Heart right ventricle (tissue), 16 donors: ENCODE results near the gene STPG3. TPM values are rescaled to one million over a fixed set of nuclear protein-coding genes. Genes with fewer than 3 reads are reported as not detected.
A peak's percentile ranks its signal among the peaks of the same experiment; 100 is the strongest.

Experiments
- ATAC-seq, 8 donors: fragments of 200-7000 bp; cut with Tn5 transposase; one replicate each; pipeline ENCODE4 v1.9.1; 2020; ENCODE audit warnings: mild to moderate bottlenecking in 8 of 8, moderate library complexity in 8 of 8, moderate number of reproducible peaks in 1 of 8
- DNase-seq, 2 donors: peaks; one replicate each; pipeline ENCODE4 v3.0.0-alpha.2; 2020
- H3K27ac ChIP-seq, 10 donors: fragments of 200-600 bp; sonication (generic) in 2 of 10; one replicate each; pipeline versions ENCODE4 v1.5.0 to v1.8.0; 2020 to 2022; ENCODE audit warnings: mild to moderate bottlenecking in 3 of 10
- H3K27me3 ChIP-seq, 7 donors: fragments of 200-600 bp; one replicate each; pipeline ENCODE4 v1.8.0; 2021 to 2022; ENCODE audit warnings: mild to moderate bottlenecking in 2 of 7
- H3K36me3 ChIP-seq, 9 donors: fragments of 200-600 bp; sonication (generic) in 1 of 9; one replicate each; pipeline versions ENCODE4 v1.5.0 to v1.8.0; 2020 to 2022; ENCODE audit warnings: mild to moderate bottlenecking in 2 of 9
- H3K4me1 ChIP-seq, 9 donors: fragments of 200-600 bp; sonication (generic) in 1 of 9; one replicate each; pipeline versions ENCODE4 v1.5.0 to v1.8.0; 2020 to 2022; ENCODE audit warnings: mild to moderate bottlenecking in 4 of 9
- H3K4me3 ChIP-seq, 10 donors: fragments of 200-600 bp; sonication (generic) in 2 of 10; one replicate each; pipeline versions ENCODE4 v1.5.0 to v1.8.0; 2020 to 2022; ENCODE audit warnings: mild to moderate bottlenecking in 7 of 10, moderate library complexity in 2 of 10
- H3K9me3 ChIP-seq, 11 donors: fragments of 200-600 bp in 10 of 11; sonication (generic) in 2 of 11; one replicate each; pipeline versions ENCODE4 v1.5.0 to v1.8.0; 2013 to 2022; ENCODE audit warnings: mild to moderate bottlenecking in 2 of 11, control low read depth in 1 of 11, moderate library complexity in 1 of 11
- WGBS, 2 donors: extraction: QIAGEN DNeasy Blood & Tissue Kit; methylation state at CpG; one replicate each; pipeline ENCODE4 v1.1.7; 2013; ENCODE audit warnings: inconsistent platforms in 1 of 2; 5-methylcytosine and 5-hydroxymethylcytosine counted together
- intact Hi-C, 10 donors: fragments of 100-400 bp; cut with DNase I; formaldehyde crosslinking; loops; one replicate each; pipeline versions ENCODE4 v1.11.1 to v1.14.2; 2022
- polyA plus RNA-seq, 2 donors: library from polyadenylated mRNA; stranded (reverse); fragments of 200-250 nt; gene quantifications; one replicate each; pipeline ENCODE4 v1.2.3, GENCODE V29; 2013
- total RNA-seq, 10 donors: library from RNA; stranded (reverse); fragmentation: NEBNext Ultra II Directional in 3 of 10; extraction: Animal tissue kit (Norgen Biotek cat#: 25700) in 3 of 10; gene quantifications; one replicate each; pipeline versions ENCODE4 v1.2.1 to v1.2.4, GENCODE V29; 2021 to 2023
- TF ChIP-seq, protein P1 (sequence below), 9 donors: fragments of 200-600 bp; sonication (generic) in 2 of 9; IDR thresholded peaks; one replicate each; pipeline versions ENCODE4 v1.5.0 to v1.8.0; 2021 to 2022; ENCODE audit warnings: antibody characterized with exemption in 9 of 9, mild to moderate bottlenecking in 5 of 9, moderate library complexity in 1 of 9
- donor health status: Arrhythmogenic right ventricular cardiomyopathy.
- donor health status: ischemic (EF 13 %, LVEDD 7.1; RV severe dilation, severe dysfunction).
- donor health status: healthy with polysubstance abuse.
- donor health status: DM: no; HTN: yes; CAD: no.
- donor health status: DM: no; HTN: no; CAD: no.
- donor health status: ischemic (EF 25% LVEDD 6.9; RV normal size, moderate dysfunction).
- donor health status: ischemic (EF 25% LVEDD 5.7; RV mildly dilated, moderate dysfunction).
- donor health status: healthy.
- donor health status: DM: yes; HTN: yes; CAD: no.
- donor health status: Ischemic cardiomyopathy.
- donor health status: ischemic (EF 35%, LVEDD 5.7; RV mildly dilated, moderate dysfunction).
- donor health status: nonischemic (EF 11% LVEDD 7.7; RV severe dilation, severe dysfunction).
- donor health status: DM: yes; HTN: yes; CAD: no.
- donor health status: PGD.
- donor health status: ischemic (EF 29% LVEDD 5.4; RV normal size, mild dysfunction).
- donor health status: nonischemic (EF 23%, LVEDD 6.1; RV moderate dilation, normal function).

STPG3 gene
- total and polyA plus RNA-seq, 12 donors, result 0.24 to 0.44 (median 0.32) TPM; not detected in 8

DNA sequence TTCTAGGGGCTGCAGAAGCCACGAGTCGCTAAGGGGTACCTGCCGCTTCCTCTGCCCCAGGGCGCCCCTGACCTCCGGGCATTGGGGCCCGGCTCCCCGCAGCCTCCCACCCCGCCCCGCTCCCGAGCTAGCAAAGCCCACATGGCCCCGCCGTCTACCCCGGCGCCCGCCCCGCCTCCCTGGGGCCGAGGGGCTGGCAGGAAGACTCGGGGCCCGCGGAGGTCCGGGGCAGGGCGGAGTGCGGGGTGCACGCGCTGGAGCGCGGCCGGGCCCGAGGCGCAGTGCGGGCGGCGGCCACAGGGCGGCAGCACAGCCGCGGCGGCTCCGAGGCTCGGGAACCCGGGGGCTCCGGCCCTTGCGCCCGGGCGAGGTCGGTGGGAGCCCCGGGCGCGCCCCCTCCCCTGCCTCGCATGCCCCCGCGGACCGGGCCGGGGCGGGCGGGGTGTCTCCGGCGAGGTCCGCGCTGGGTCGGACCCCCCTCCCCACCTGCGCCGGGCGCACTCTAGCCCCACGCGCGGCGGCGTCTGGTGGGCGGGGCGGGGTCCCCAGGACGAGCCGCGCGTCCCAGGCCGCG, 44.2 kb downstream of the STPG3 start:
- ATAC-seq (peak in 4 of 8 donors; percentile 19 to 43 (median 28)), DNase-seq (peak; percentile 19 to 55)
- 2 to 5% methylated on average over 31 to 76 of the region's 76 CpGs for WGBS, 2 donors
- Histone ChIP-seq H3K4me1 (peaks cover 5 to 57% (median 37%) of the 10 kb centered on the region in 9 donors), H3K27ac (peak overlapping the region in 9 of 10 donors; percentile 80 to 94 (median 89)), H3K9me3 (peaks cover 0 to 4% (median 0%) of the 10 kb centered on the region in 11 donors), H3K27me3 (peaks cover 0 to 66% (median 16%) of the 10 kb centered on the region in 7 donors), H3K4me3 (peak overlapping the region in 9 of 10 donors; percentile 38 to 87 (median 53)), H3K36me3 (peaks cover 0 to 10% (median 0%) of the 10 kb centered on the region in 9 donors)
- intact Hi-C loops, result loop anchor here in 7 of 10 donors (2.0 to 10.0 kb wide), 5 partner anchors 92 to 229 kb away; partner anchors contain the start of gene ENTPD8 (in 1 of the 7)
- TF ChIP-seq, protein P1, sequence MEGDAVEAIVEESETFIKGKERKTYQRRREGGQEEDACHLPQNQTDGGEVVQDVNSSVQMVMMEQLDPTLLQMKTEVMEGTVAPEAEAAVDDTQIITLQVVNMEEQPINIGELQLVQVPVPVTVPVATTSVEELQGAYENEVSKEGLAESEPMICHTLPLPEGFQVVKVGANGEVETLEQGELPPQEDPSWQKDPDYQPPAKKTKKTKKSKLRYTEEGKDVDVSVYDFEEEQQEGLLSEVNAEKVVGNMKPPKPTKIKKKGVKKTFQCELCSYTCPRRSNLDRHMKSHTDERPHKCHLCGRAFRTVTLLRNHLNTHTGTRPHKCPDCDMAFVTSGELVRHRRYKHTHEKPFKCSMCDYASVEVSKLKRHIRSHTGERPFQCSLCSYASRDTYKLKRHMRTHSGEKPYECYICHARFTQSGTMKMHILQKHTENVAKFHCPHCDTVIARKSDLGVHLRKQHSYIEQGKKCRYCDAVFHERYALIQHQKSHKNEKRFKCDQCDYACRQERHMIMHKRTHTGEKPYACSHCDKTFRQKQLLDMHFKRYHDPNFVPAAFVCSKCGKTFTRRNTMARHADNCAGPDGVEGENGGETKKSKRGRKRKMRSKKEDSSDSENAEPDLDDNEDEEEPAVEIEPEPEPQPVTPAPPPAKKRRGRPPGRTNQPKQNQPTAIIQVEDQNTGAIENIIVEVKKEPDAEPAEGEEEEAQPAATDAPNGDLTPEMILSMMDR (IDR thresholded peaks at IDR 0.05), result peak; percentile 33 to 90 (median 63)

DNA sequence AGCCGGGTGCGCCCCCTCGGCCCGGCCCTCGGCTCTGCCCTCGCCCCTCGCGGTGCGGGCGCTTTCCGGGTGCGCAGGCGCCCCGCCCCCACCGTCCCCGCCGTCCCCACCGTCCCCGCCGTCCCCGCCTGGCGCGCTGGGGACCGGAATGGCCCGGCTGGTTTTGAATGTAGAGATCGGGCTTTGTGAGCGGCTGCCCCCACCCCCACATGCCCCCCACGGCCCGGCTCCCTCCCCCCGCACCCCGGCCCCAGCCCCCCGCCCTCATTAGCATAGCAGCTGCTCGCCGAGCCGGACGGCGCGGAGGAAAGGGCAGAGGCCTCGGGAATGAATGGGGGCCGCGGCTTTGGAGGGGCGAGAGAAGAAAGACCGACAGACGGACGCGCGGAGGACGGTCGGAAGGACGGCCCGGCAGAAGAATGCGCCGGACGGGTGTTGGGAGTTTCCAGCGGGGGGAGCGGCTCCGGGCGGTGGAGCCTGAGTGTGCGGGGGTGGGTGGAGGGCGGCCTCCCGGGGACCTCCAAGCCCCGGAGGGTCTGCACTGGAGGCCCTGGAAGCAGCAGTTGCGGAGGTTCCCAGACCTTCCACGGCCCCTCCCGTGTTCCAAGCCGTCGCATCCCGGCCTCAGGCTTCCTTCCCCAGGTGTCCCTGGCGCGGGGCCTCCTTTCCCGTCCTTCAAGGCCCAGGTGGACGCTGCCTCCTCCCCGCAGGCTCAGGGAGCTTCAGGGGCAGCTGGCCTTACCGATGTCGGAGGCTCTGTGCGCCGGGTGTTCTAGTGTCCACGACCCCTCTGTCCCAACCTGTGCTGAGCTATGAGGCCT, 45.0 kb downstream of the STPG3 start:
- TF ChIP-seq, protein P1 (IDR thresholded peaks at IDR 0.05), result no peak
- 7 to 8% methylated on average over 65 to 78 of the region's 78 CpGs for WGBS, 2 donors

DNA sequence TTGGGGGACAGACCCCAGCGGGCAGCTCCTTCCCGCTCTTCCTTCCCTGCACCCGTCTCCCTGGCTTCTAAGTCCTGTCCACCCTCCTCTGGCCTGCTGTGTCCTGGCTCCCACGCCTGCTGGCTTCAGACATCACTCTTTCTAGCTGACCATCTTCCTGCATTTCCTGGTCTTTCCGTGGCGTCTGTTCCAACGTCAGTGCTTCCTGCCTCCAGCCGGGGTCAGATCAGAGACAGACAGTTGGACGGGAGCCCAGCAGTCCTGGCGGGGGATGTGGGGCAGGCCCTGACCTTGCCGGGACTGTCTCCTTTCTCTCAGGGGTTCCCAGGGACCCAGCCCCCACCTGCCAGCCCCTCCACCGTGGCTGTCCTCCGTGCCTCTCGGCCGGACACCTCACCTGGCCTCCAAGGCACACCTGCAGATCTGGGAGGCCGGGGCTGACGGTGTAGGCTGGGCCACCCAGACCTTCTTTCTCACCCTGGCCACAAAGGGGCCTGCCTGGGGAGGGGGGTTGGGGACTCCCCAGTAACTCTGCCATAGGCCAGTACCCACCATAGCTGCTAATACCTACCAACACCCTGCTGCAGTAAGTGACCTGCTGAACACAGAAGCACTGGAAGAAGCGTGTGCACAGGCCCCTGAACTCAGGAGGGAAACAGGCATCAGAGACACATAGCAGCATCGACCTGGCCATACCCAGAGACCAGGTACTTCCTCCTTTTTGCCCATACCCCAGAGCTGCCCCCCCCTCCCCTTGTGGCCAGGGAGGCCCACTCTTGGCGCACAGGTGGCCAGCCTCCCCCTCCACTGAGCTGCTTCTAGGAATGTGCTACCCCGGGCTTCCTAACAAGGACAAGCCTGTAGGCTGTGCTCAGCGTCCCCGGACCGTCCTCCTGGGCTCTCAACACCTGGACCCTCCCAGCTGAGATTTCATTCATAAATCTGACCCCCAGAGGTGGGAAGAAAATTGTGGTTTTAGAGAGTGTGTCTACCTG, 45.9 kb downstream of the STPG3 start:
- TF ChIP-seq, protein P1 (IDR thresholded peaks at IDR 0.05), result no peak
- peak overlapping the region; percentile 80 to 94 (median 90) for H3K27ac ChIP-seq
- ATAC-seq (peak; percentile 39 to 78 (median 62)), DNase-seq (peak; percentile 82 to 93)
- 40 to 49% methylated on average over 24 of the region's 24 CpGs for WGBS, 2 donors
- H3K4me3 ChIP-seq, result peak overlapping the region; percentile 6 to 87 (median 54)
- peaks cover 0 to 4% (median 0%) of the 10 kb centered on the region in 11 donors for H3K9me3 ChIP-seq
- H3K27me3 ChIP-seq, result peaks cover 0 to 80% (median 16%) of the 10 kb centered on the region in 7 donors
- H3K36me3 ChIP-seq, result peaks cover 0 to 10% (median 0%) of the 10 kb centered on the region in 9 donors
- intact Hi-C loops, result loop anchor here in 5 of 10 donors (5.0 to 10.0 kb wide), 3 partner anchors 90 to 228 kb away; partner anchors contain the start of gene ENTPD8 (in 1 of the 5)
- peaks cover 5 to 65% (median 47%) of the 10 kb centered on the region in 9 donors for H3K4me1 ChIP-seq

More for the DNA sequence above, 45.0 kb downstream of the STPG3 start:
- Histone ChIP-seq H3K27ac (peak overlapping the region; percentile 80 to 94 (median 90)), H3K27me3 (peaks cover 0 to 73% (median 16%) of the 10 kb centered on the region in 7 donors), H3K36me3 (peaks cover 0 to 10% (median 0%) of the 10 kb centered on the region in 9 donors), H3K4me3 (peak overlapping the region; percentile 6 to 87 (median 54)), H3K9me3 (peaks cover 0 to 4% (median 0%) of the 10 kb centered on the region in 11 donors), H3K4me1 (peaks cover 5 to 61% (median 42%) of the 10 kb centered on the region in 9 donors)
- intact Hi-C loops, result loop anchor here in 7 of 10 donors (2.0 to 10.0 kb wide), 5 partner anchors 91 to 229 kb away; partner anchors contain the start of gene ENTPD8 (in 1 of the 7)
- DNase-seq (peak; percentile 29 to 32), ATAC-seq (peak in 4 of 8 donors; percentile 2 to 18 (median 5))
